ENCODE results near the gene PI4KA.
"Not testable (repeated sequence)": the region's sequence is repeated elsewhere in the genome, so short reads cannot be mapped to it uniquely, and the experiment has no call there.

Gene PI4KA

GRCh38 chr22:20721409-20722218 is 137.0 kb downstream of the PI4KA start:
- no peak for DNase-seq (ENCODE audit: low spot score)

GRCh38 chr22:20720692-20721408 is 137.8 kb downstream of the PI4KA start:
- no peak for DNase-seq (ENCODE audit: low spot score)

GRCh38 chr22:20718727-20719126 is 139.9 kb downstream of the PI4KA start:
- not testable (repeated sequence) for DNase-seq (ENCODE audit: low spot score)

GRCh38 chr22:20717981-20718380 is 140.6 kb downstream of the PI4KA start:
- DNase-seq (ENCODE audit: low spot score): not testable (repeated sequence)

GRCh38 chr22:20717213-20717866 is 141.3 kb downstream of the PI4KA start:
- DNase-seq (ENCODE audit: low spot score): not testable (repeated sequence)

GRCh38 chr22:20713116-20713515 is 145.5 kb downstream of the PI4KA start:
- DNase-seq (ENCODE audit: low spot score): not testable (repeated sequence)

GRCh38 chr22:20709966-20710365 is 148.6 kb downstream of the PI4KA start:
- not testable (repeated sequence) for DNase-seq (ENCODE audit: low spot score)

- DNase-seq (ENCODE audit: low spot score): not testable (repeated sequence)
These were observed 151.0 kb downstream of the PI4KA start for GRCh38 chr22:20707549-20708118.

GRCh38 chr22:20703816-20704609 is 154.6 kb downstream of the PI4KA start:
- DNase-seq (ENCODE audit: low spot score): not testable (repeated sequence)

GRCh38 chr22:20703414-20703806 is 155.2 kb downstream of the PI4KA start:
- DNase-seq (ENCODE audit: low spot score): not testable (repeated sequence)

GRCh38 chr22:20702546-20703413 is 155.8 kb downstream of the PI4KA start:
- DNase-seq (ENCODE audit: low spot score): peak; percentile 82

- not testable (repeated sequence) for DNase-seq (ENCODE audit: low spot score)
These were observed 156.5 kb downstream of the PI4KA start for GRCh38 chr22:20702175-20702545.

GRCh38 chr22:20701680-20702136 is 156.9 kb downstream of the PI4KA start:
- DNase-seq (ENCODE audit: low spot score): not testable (repeated sequence)

- not testable (repeated sequence) for DNase-seq (ENCODE audit: low spot score)
These were observed 158.3 kb downstream of the PI4KA start for GRCh38 chr22:20700347-20700746.

- not testable (repeated sequence) for DNase-seq (ENCODE audit: low spot score)
These were observed 158.8 kb downstream of the PI4KA start for GRCh38 chr22:20699856-20700255.

GRCh38 chr22:20697481-20698113 is 161.0 kb downstream of the PI4KA start:
- peak; percentile 44 for DNase-seq (ENCODE audit: low spot score)

- not testable (repeated sequence) for DNase-seq (ENCODE audit: low spot score)
These were observed 162.6 kb downstream of the PI4KA start for GRCh38 chr22:20696056-20696455.

GRCh38 chr22:20695205-20695604 is 163.4 kb downstream of the PI4KA start:
- DNase-seq (ENCODE audit: low spot score): not testable (repeated sequence)

GRCh38 chr22:20694256-20694655 is 164.4 kb downstream of the PI4KA start:
- DNase-seq (ENCODE audit: low spot score): not testable (repeated sequence)

GRCh38 chr22:20692926-20693325 is 165.7 kb downstream of the PI4KA start:
- not testable (repeated sequence) for DNase-seq (ENCODE audit: low spot score)

Measured in kidney capillary endothelial cell (primary cell).